ENCODE data around the gene TRAF3IP1.

- no peak for TF ChIP-seq CREB5 (CRISPR knock-in tag; IDR thresholded peaks at IDR 0.05; ENCODE audit: low read depth)
- no peak for TF ChIP-seq ZFP30 (CRISPR knock-in tag; IDR thresholded peaks at IDR 0.05)
- TF ChIP-seq ZFP3 (CRISPR knock-in tag; IDR thresholded peaks at IDR 0.05) = no peak
- TF ChIP-seq RARB (CRISPR knock-in tag; IDR thresholded peaks at IDR 0.05) = no peak
- TF ChIP-seq PATZ1 (CRISPR knock-in tag; IDR thresholded peaks at IDR 0.05; ENCODE audit: borderline replicate concordance) = no peak
- no peak for TF ChIP-seq BACH2 (CRISPR knock-in tag; IDR thresholded peaks at IDR 0.05; ENCODE audit: borderline replicate concordance)
Measured at GRCh38 chr2:238399094-238399493, 78.8 kb downstream of the TRAF3IP1 start.
